Measurements from ENCODE around the gene ZFAND2A.
A peak's percentile ranks its signal among the peaks of the same experiment; 100 is the strongest.
"Not testable (repeated sequence)": the region's sequence is repeated elsewhere in the genome, so short reads cannot be mapped to it uniquely, and the experiment has no call there.

Gene ZFAND2A

GRCh38 chr7:1175597-1175966, 15.6 kb upstream of the ZFAND2A start:
- DNase-seq (ENCODE audit: low read depth in 2 of 2) = no peak

GRCh38 chr7:1174881-1175596, 15.0 kb upstream of the ZFAND2A start:
- DNase-seq (ENCODE audit: low read depth in 2 of 2) = no peak

- DNase-seq (ENCODE audit: low read depth in 2 of 2) = no peak
Measured at GRCh38 chr7:1174002-1174401, 14.0 kb upstream of the ZFAND2A start.

- no peak for DNase-seq (ENCODE audit: low read depth in 2 of 2)
Measured at GRCh38 chr7:1172666-1173523, 12.9 kb upstream of the ZFAND2A start.

- not testable (repeated sequence) for DNase-seq (ENCODE audit: low read depth in 2 of 2)
Measured at GRCh38 chr7:1171516-1171915, 11.5 kb upstream of the ZFAND2A start.

GRCh38 chr7:1170741-1171501, 10.9 kb upstream of the ZFAND2A start:
- no peak for DNase-seq (ENCODE audit: low read depth in 2 of 2)

- peak; percentile 81 to 85 for DNase-seq (ENCODE audit: low read depth in 2 of 2)
Measured at GRCh38 chr7:1169409-1170368, 9.7 kb upstream of the ZFAND2A start.

GRCh38 chr7:1168422-1168821, 8.4 kb upstream of the ZFAND2A start:
- no peak for DNase-seq (ENCODE audit: low read depth in 2 of 2)

- no peak for DNase-seq (ENCODE audit: low read depth in 2 of 2)
Measured at GRCh38 chr7:1164436-1164835, 4.4 kb upstream of the ZFAND2A start.

GRCh38 chr7:1163121-1163520, 3.1 kb upstream of the ZFAND2A start:
- no peak for DNase-seq (ENCODE audit: low read depth in 2 of 2)

GRCh38 chr7:1160670-1161021, 650 bp upstream of the ZFAND2A start:
- DNase-seq (ENCODE audit: low read depth in 2 of 2) = no peak

GRCh38 chr7:1159231-1159630, 765 bp downstream of the ZFAND2A start:
- DNase-seq (ENCODE audit: low read depth in 2 of 2) = not testable (repeated sequence)

- DNase-seq (ENCODE audit: low read depth in 2 of 2) = no peak
Measured at GRCh38 chr7:1158203-1159126, 1.5 kb downstream of the ZFAND2A start.

- no peak for DNase-seq (ENCODE audit: low read depth in 2 of 2)
Measured at GRCh38 chr7:1156782-1157535, 3.0 kb downstream of the ZFAND2A start.

GRCh38 chr7:1155818-1156781, 3.9 kb downstream of the ZFAND2A start:
- not testable (repeated sequence) for DNase-seq (ENCODE audit: low read depth in 2 of 2)

- no peak for DNase-seq (ENCODE audit: low read depth in 2 of 2)
Measured at GRCh38 chr7:1154172-1154739, 5.7 kb downstream of the ZFAND2A start.

- no peak for DNase-seq (ENCODE audit: low read depth in 2 of 2)
Measured at GRCh38 chr7:1152492-1152891, 7.5 kb downstream of the ZFAND2A start.

Measured in activated CD8-positive, alpha-beta memory T cell treated with anti-CD3 and anti-CD28 coated beads for 4 hours (primary cell).